ENCODE results near the gene GPR152.

DNA sequence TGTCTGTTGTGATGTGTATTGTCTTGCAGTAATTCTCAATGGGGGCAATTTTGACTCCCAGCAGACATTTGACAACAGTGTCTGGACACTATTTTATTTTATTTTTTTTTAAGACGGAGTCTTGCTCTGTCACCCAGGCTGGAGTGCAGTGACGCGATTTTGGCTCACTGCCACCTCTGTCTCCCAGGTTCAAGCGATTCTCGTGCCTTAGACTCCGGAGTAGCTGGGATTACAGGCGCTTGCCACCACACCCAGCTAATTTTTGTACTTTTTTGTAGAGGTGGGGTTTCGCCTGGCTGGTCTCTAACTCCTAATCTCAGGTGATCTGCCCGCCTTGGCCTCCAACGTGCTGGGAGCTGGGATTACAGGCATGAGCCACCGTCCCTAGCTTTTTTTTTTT is 22.8 kb downstream of the GPR152 start:
- TF ChIP-seq EZH2 (IDR thresholded peaks at IDR 0.05; ENCODE audit: insufficient read depth, poor library complexity, severe bottlenecking) (no peak), EZH2phosphoT487 (IDR thresholded peaks at IDR 0.05; ENCODE audit: insufficient read depth, low read depth) (no peak)
